SK-N-SH (cell line): Measurements from ENCODE around the gene LIN37. TPM values are rescaled to one million over a fixed set of nuclear protein-coding genes. Genes with fewer than 3 reads are reported as not detected.

Experiments used
- CTCF ChIA-PET: fragments of 300-600, 350-600 bp; formaldehyde crosslinking; extraction: SDS; loops from one replicate; lab custom pipeline; 2021; lab: Yijun Ruan, JAX
- POLR2A ChIA-PET: fragments of 350-600 bp; sonication (Branson Sonifier 250); formaldehyde crosslinking; extraction: SDS; loops from one replicate; lab custom pipeline; 2020; ENCODE audit warnings: antibody characterized with exemption, inconsistent platforms; lab: Yijun Ruan, JAX
- DNase-seq: peaks from one replicate; pipeline ENCODE4 v3.0.0; 2012
- H2AFZ ChIP-seq: fragments of 200-600 bp; sonication (generic); 2 replicates; pipeline ENCODE4 v1.8.1; 2016; ENCODE audit warnings: antibody characterized with exemption, mild to moderate bottlenecking, low read depth
- H3F3A ChIP-seq: fragments of 200-600 bp; sonication (generic); replicated peaks from 2 replicates; pipeline ENCODE3; 2016; ENCODE audit warnings: antibody characterized with exemption, mild to moderate bottlenecking; ENCODE audit not compliant: insufficient read depth
- H3K27ac ChIP-seq, 2 experiments: fragments of 200-500 bp in 1 of 2; fragments of 200-600 bp in 1 of 2; sonication (Bioruptor generic) in 1 of 2; sonication (generic), shearing (Covaris generic) in 1 of 2; 2 replicates each; pipeline versions ENCODE4 v1.5.1 to v1.6.1; 2014 to 2016; ENCODE audit warnings: low read depth in 2 of 2, inconsistent platforms in 1 of 2, low read length in 1 of 2, mild to moderate bottlenecking in 1 of 2, mixed read lengths in 1 of 2
- H3K27me3 ChIP-seq: fragments of 200-600 bp; sonication (generic), shearing (Covaris generic); 2 replicates; pipeline ENCODE4 v1.6.1; 2016; ENCODE audit warnings: mixed run types; ENCODE audit not compliant: insufficient read depth
- H3K36me3 ChIP-seq, 2 experiments: fragments of 200-500 bp in 1 of 2; fragments of 200-600 bp in 1 of 2; sonication (Bioruptor generic) in 1 of 2; sonication (generic) in 1 of 2; replicated peaks in 1 of 2; 2 replicates each; pipeline versions ENCODE3 to v1.5.1; 2014 to 2016; ENCODE audit warnings: low read length in 1 of 2, mild to moderate bottlenecking in 1 of 2; ENCODE audit not compliant: insufficient read depth in 2 of 2, control insufficient read depth in 1 of 2
- H3K4me1 ChIP-seq, 2 experiments: fragments of 200-500 bp in 1 of 2; fragments of 200-600 bp in 1 of 2; sonication (Bioruptor generic) in 1 of 2; sonication (generic), shearing (Covaris generic) in 1 of 2; 2 replicates each; pipeline versions ENCODE4 v1.5.1 to v1.6.1; 2014 to 2016; ENCODE audit warnings: low read depth in 1 of 2, low read length in 1 of 2, mixed run types in 1 of 2; ENCODE audit not compliant: insufficient read depth in 2 of 2, control insufficient read depth in 1 of 2
- H3K4me2 ChIP-seq: fragments of 200-600 bp; sonication (generic), shearing (Covaris generic); 2 replicates; pipeline ENCODE4 v1.6.1; 2017; ENCODE audit warnings: mixed run types
- H3K4me3 ChIP-seq, 2 experiments: fragments of 200-500 bp in 1 of 2; fragments of 200-600 bp in 1 of 2; sonication (Bioruptor generic) in 1 of 2; sonication (generic), shearing (Covaris generic) in 1 of 2; 2 replicates each; pipeline versions ENCODE4 v1.5.1 to v1.8.1; 2014 to 2016; ENCODE audit warnings: low read depth in 2 of 2, inconsistent platforms in 1 of 2, low read length in 1 of 2, mild to moderate bottlenecking in 1 of 2, mixed read lengths in 1 of 2, moderate library complexity in 1 of 2
- H3K79me2 ChIP-seq: fragments of 200-600 bp; sonication (generic); 2 replicates; pipeline ENCODE4 v1.8.1; 2017; ENCODE audit warnings: mild to moderate bottlenecking; ENCODE audit not compliant: insufficient read depth
- H3K9ac ChIP-seq: fragments of 200-600 bp; sonication (generic); 2 replicates; pipeline ENCODE4 v1.6.1; 2017; ENCODE audit warnings: mixed run types
- H3K9me2 ChIP-seq: fragments of 200-600 bp; sonication (generic); 2 replicates; pipeline ENCODE4 v1.6.1; 2017; ENCODE audit warnings: mixed run types
- H3K9me3 ChIP-seq: fragments of 200-600 bp; sonication (generic); 2 replicates; pipeline ENCODE4 v1.6.1; 2017; ENCODE audit warnings: mixed run types, mild to moderate bottlenecking, moderate library complexity
- H4K20me1 ChIP-seq: fragments of 200-600 bp; sonication (generic); 2 replicates; pipeline ENCODE4 v1.6.1; 2017; ENCODE audit warnings: mild to moderate bottlenecking, mixed run types; ENCODE audit not compliant: insufficient read depth
- CHD2 ChIP-seq: fragments of 150-350 bp; IDR thresholded peaks from 2 replicates; pipeline ENCODE4 v1.6.1; 2018; ENCODE audit warnings: low read length; ENCODE audit not compliant: partially characterized antibody
- ELF1 ChIP-seq: IDR thresholded peaks from 2 replicates; pipeline ENCODE4 v1.4.0; 2012
- EP300 ChIP-seq, 2 experiments: IDR thresholded peaks; 2 replicates each; pipeline versions ENCODE4 v1.4.0 to v1.6.1; 2012; ENCODE audit warnings: borderline replicate concordance in 1 of 2, low read depth in 1 of 2, low read length in 1 of 2
- EZH2phosphoT487 ChIP-seq: fragments of 200-600 bp; sonication (generic); IDR thresholded peaks from 2 replicates; pipeline ENCODE4 v1.6.1; 2017; ENCODE audit warnings: low read depth, mixed run types, mild to moderate bottlenecking, antibody characterized with exemption, moderate library complexity, borderline replicate concordance
- FOSL2 ChIP-seq: IDR thresholded peaks from 2 replicates; pipeline ENCODE4 v1.4.0; 2012; ENCODE audit warnings: low read depth, mild to moderate bottlenecking, moderate library complexity, borderline replicate concordance
- FOXJ3 ChIP-seq: sonication (generic); formaldehyde crosslinking; IDR thresholded peaks from 2 replicates; pipeline ENCODE4 v1.5.1; 2020; ENCODE audit warnings: mild to moderate bottlenecking, missing genetic modification reagents
- FOXM1 ChIP-seq: IDR thresholded peaks from 2 replicates; pipeline ENCODE4 v1.4.0; 2012; ENCODE audit warnings: low read depth, mild to moderate bottlenecking
- JUND ChIP-seq: IDR thresholded peaks from 2 replicates; pipeline ENCODE4 v1.4.0; 2012
- MAX ChIP-seq: IDR thresholded peaks from 2 replicates; pipeline ENCODE4 v1.4.0; 2012; ENCODE audit warnings: low read depth
- MEF2A ChIP-seq: IDR thresholded peaks from 2 replicates; pipeline ENCODE4 v1.4.0; 2012; ENCODE audit warnings: low read depth, borderline replicate concordance
- NFIC ChIP-seq: IDR thresholded peaks from 2 replicates; pipeline ENCODE4 v1.4.0; 2012; ENCODE audit warnings: borderline replicate concordance
- NRF1 ChIP-seq: IDR thresholded peaks from 2 replicates; pipeline ENCODE4 v1.6.1; 2012; ENCODE audit warnings: low read depth, mild to moderate bottlenecking, low read length
- RCOR1 ChIP-seq: fragments of 150-350 bp; IDR thresholded peaks from 2 replicates; pipeline ENCODE4 v1.6.1; 2017; ENCODE audit warnings: antibody characterized with exemption, low read length
- RFX5 ChIP-seq: IDR thresholded peaks from 2 replicates; pipeline ENCODE4 v1.6.1; 2012; ENCODE audit warnings: mild to moderate bottlenecking, improper control_type of control experiment, low read length
- SMC3 ChIP-seq: IDR thresholded peaks from 2 replicates; pipeline ENCODE4 v1.6.1; 2012; ENCODE audit warnings: low read depth, low read length, improper control_type of control experiment
- TAF1 ChIP-seq: IDR thresholded peaks from 2 replicates; pipeline ENCODE4 v1.6.1; 2012; ENCODE audit warnings: low read depth, mild to moderate bottlenecking, low read length, moderate library complexity, borderline replicate concordance
- TEAD4 ChIP-seq: IDR thresholded peaks from 2 replicates; pipeline ENCODE4 v1.4.0; 2012; ENCODE audit warnings: mild to moderate bottlenecking, borderline replicate concordance; ENCODE audit not compliant: insufficient read depth
- YY1 ChIP-seq: IDR thresholded peaks from 2 replicates; pipeline ENCODE4 v1.4.0; 2012; ENCODE audit warnings: low read depth, mild to moderate bottlenecking
- ZBTB33 ChIP-seq: IDR thresholded peaks from 2 replicates; pipeline ENCODE4 v1.4.0; 2012; ENCODE audit warnings: low read depth, borderline replicate concordance
- WGBS: methylation state at CpG from one replicate; pipeline ENCODE4 v1.1.6; 2017; ENCODE audit warnings: low lambda C conversion rate; 5-methylcytosine and 5-hydroxymethylcytosine counted together
- polyA plus RNA-seq, 3 experiments: library from polyadenylated mRNA; depleted of rRNA; stranded (reverse); fragments of >200 nt; gene quantifications; 2 replicates each; pipeline ENCODE4 v1.2.3, GENCODE V29; 2012

LIN37 gene
- polyA plus RNA-seq, 1 of the 3 experiments (the other 2 are of a cell fraction) = 21.1 TPM

- no peak for TF ChIP-seq ZBTB33
- TF ChIP-seq FOSL2 = no peak
- TF ChIP-seq JUND = no peak
- TF ChIP-seq ELF1 = no peak
- TF ChIP-seq RFX5 = no peak
- TF ChIP-seq MEF2A = no peak
- no peak for TF ChIP-seq TEAD4
- no peak for TF ChIP-seq SMC3
- TF ChIP-seq MAX = no peak
- no peak for TF ChIP-seq NFIC
- TF ChIP-seq, all 33 proteins: peak for 0
Measured at GRCh38 chr19:35742121-35742724, 6.2 kb upstream of the LIN37 start, which contains the start of gene IGFLR1 (continued).

- Histone ChIP-seq H3K9ac (no peak overlapping the region), H3K27me3 (no peaks in the 10 kb centered on the region), H3K4me2 (peak overlapping the region; percentile 77), H3K4me1 (peaks cover 4 to 25% of the 10 kb centered on the region in 2 experiments; a peak in 3 of 4 replicates), H3K4me3 (peak overlapping the region; percentile 83 to 95), H3K36me3 (peaks cover 6 to 12% of the 10 kb centered on the region in 2 experiments), H3K9me2 (no peaks in the 10 kb centered on the region), H3K9me3 (no peaks in the 10 kb centered on the region), H2AFZ (no peak overlapping the region), H3K27ac (no peak overlapping the region; a peak in 1 of 4 replicates), H4K20me1 (no peaks in the 10 kb centered on the region), H3F3A (peaks cover 22% of the 10 kb centered on the region), H3K79me2 (peaks cover 27% of the 10 kb centered on the region)
- CTCF ChIA-PET = interaction anchor here (0.7 to 2.4 kb wide), 5 partner anchors 8 to 76 kb away, joined by 3 to 11 read pairs (median 4); partner anchors contain the start of gene HSPB6
- no peak for DNase-seq
- 71% methylated on average over 18 of the region's 19 CpGs for WGBS
- POLR2A ChIA-PET = interaction anchor here (1.2 kb wide), 1 partner anchor 13 kb away, joined by 5 read pairs; the partner anchor contains the start of gene HSPB6
- TF ChIP-seq NFIC = no peak
- no peak for TF ChIP-seq TAF1
- TF ChIP-seq FOXM1 = no peak
- no peak for TF ChIP-seq EP300 (IDR thresholded peaks at IDR 0.05; ENCODE audit: borderline replicate concordance in 1 of 2, low read depth in 1 of 2, low read length in 1 of 2)
- no peak for TF ChIP-seq EZH2phosphoT487
- TF ChIP-seq CHD2 = no peak
- TF ChIP-seq FOXJ3 = no peak
- no peak for TF ChIP-seq YY1
- TF ChIP-seq NRF1 = no peak
- TF ChIP-seq RCOR1 = no peak
Measured at GRCh38 chr19:35743640-35744429, 4.5 kb upstream of the LIN37 start.
